ENCODE results near the gene POM121L2. TPM values are rescaled to one million over a fixed set of nuclear protein-coding genes. Genes with fewer than 3 reads are reported as not detected.
A peak's percentile ranks its signal among the peaks of the same experiment; 100 is the strongest.

The POM121L2 gene
- total RNA-seq, 1 experiment from 2014 or later, result not detected

GRCh38 chr6:27280064-27280539, 32.0 kb downstream of the POM121L2 start:
- Histone ChIP-seq H4K20me1 (ENCODE audit: control insufficient read depth, insufficient read depth, insufficient read length) (no peaks in the 10 kb centered on the region), H4K91ac (ENCODE audit: insufficient read length, low read depth, low read length) (no peak overlapping the region), H3K4ac (ENCODE audit: low read depth, low read length) (no peak overlapping the region), H3K4me2 (ENCODE audit: insufficient read depth, insufficient read length, low read length) (peak overlapping the region; percentile 89), H4K8ac (replicated peaks; ENCODE audit: insufficient read length, low read depth, low read length) (no peak overlapping the region), H3K9me3 (ENCODE audit: control insufficient read depth, low read depth, low read length) (no peaks in the 10 kb centered on the region), H3K79me2 (ENCODE audit: insufficient read depth, low read length) (no peaks in the 10 kb centered on the region), H3K56ac (ENCODE audit: insufficient read length, low read depth, low read length) (no peak overlapping the region), H3K4me1 (ENCODE audit: insufficient read depth, low read length) (no peaks in the 10 kb centered on the region), H2AFZ (ENCODE audit: low read length) (peak overlapping the region; percentile 34), H3K27ac (ENCODE audit: insufficient read length, low read depth, low read length) (no peak overlapping the region), H3K14ac (ENCODE audit: insufficient read depth, low read length) (no peak overlapping the region), H3K18ac (ENCODE audit: insufficient read length, low read depth, low read length) (no peak overlapping the region), H3K27me3 (ENCODE audit: insufficient read depth, low read length) (peaks cover 2% of the 10 kb centered on the region; the same call in 1 of the 2 replicates), H2BK15ac (ENCODE audit: low read depth, low read length) (no peak overlapping the region), H3K23ac (ENCODE audit: insufficient read length, low read depth, low read length) (no peak overlapping the region), H2AK5ac (ENCODE audit: insufficient read length, low read length) (no peak overlapping the region), H2BK120ac (ENCODE audit: low read depth, low read length, poor library complexity, severe bottlenecking) (no peak overlapping the region), H3T11ph (ENCODE audit: low read length) (no peak overlapping the region), H3K23me2 (ENCODE audit: insufficient read length, low read depth, low read length, poor library complexity, severe bottlenecking) (peaks cover 6% of the 10 kb centered on the region), H2BK20ac (ENCODE audit: low read depth, low read length, poor library complexity, severe bottlenecking) (no peak overlapping the region), H2BK5ac (ENCODE audit: insufficient read length, low read length) (no peak overlapping the region), H4K5ac (ENCODE audit: insufficient read length, low read depth, low read length) (no peak overlapping the region), H2BK12ac (ENCODE audit: insufficient read length, low read depth, low read length) (no peak overlapping the region), H3K79me1 (ENCODE audit: insufficient read depth, low read depth, low read length, poor library complexity, severe bottlenecking) (no peaks in the 10 kb centered on the region), H3K9ac (ENCODE audit: extremely low read depth, insufficient read length, low read length) (peak overlapping the region; percentile 57)
- peak; percentile 69 for DNase-seq
- Mint-ChIP-seq H3K36me3 (ENCODE audit: insufficient read depth in 1 of 3, low read depth in 3 of 3) (no peaks in the 10 kb centered on the region), H3K4me3 (peak overlapping the region; percentile 92 to 93), H3K27me3 (ENCODE audit: low read depth) (peaks cover 30% of the 10 kb centered on the region), H3K9me3 (peaks cover 0 to 2% of the 10 kb centered on the region in 2 experiments; a peak in 1 of 5 replicates), H3K4me1 (peaks cover 0 to 3% of the 10 kb centered on the region in 2 experiments; a peak in 2 of 4 replicates), H3K27ac (peak overlapping the region in 1 of 3 experiments; percentile 32; a peak in 2 of 7 replicates)
- no CpG with 5 or more reads among the region's 17 CpGs for WGBS (ENCODE audit: extremely low coverage, insufficient read length, low lambda C conversion rate)
- no peak for TF ChIP-seq CTCF (conservative IDR thresholded peaks at IDR 0.05)
